SJCRH30 (cell line): Measurements from ENCODE around the gene LGR6. TPM values are rescaled to one million over a fixed set of nuclear protein-coding genes. Genes with fewer than 3 reads are reported as not detected.
A peak's percentile ranks its signal among the peaks of the same experiment; 100 is the strongest.
"Not testable (repeated sequence)": the region's sequence is repeated elsewhere in the genome, so short reads cannot be mapped to it uniquely, and the experiment has no call there.

Source experiments
- DNase-seq, 2 experiments: peaks; one replicate each; pipeline ENCODE4 v3.0.0-alpha.2; 2015 to 2020
- H3K27ac ChIP-seq: fragments of 250-450 bp; sonication (Bioruptor Pico); 2 replicates; pipeline ENCODE4 v1.5.1; 2020; ENCODE audit warnings: mild to moderate bottlenecking, moderate library complexity
- H3K27me3 ChIP-seq: fragments of 250-450 bp; sonication (Bioruptor Pico); 2 replicates; pipeline ENCODE4 v1.5.1; 2020; ENCODE audit warnings: mild to moderate bottlenecking, moderate library complexity
- H3K36me3 ChIP-seq: fragments of 250-450 bp; sonication (Bioruptor Pico); 2 replicates; pipeline ENCODE4 v1.5.1; 2020; ENCODE audit warnings: mild to moderate bottlenecking, moderate library complexity
- H3K4me1 ChIP-seq: fragments of 250-450 bp; sonication (Bioruptor Pico); 2 replicates; pipeline ENCODE4 v1.5.1; 2020; ENCODE audit warnings: mild to moderate bottlenecking, moderate library complexity
- H3K4me3 ChIP-seq: fragments of 250-450 bp; sonication (Bioruptor Pico); 2 replicates; pipeline ENCODE4 v1.5.1; 2020; ENCODE audit warnings: mild to moderate bottlenecking, moderate library complexity
- H3K9me3 ChIP-seq: fragments of 250-450 bp; sonication (Bioruptor Pico); replicated peaks from 2 replicates; pipeline ENCODE4 v1.5.1; 2020; ENCODE audit warnings: mild to moderate bottlenecking, moderate library complexity
- total RNA-seq: library from RNA; depleted of rRNA; stranded (reverse); fragments of >200 nt; shearing (Covaris generic); gene quantifications from 2 replicates; pipeline ENCODE4 v1.2.3, GENCODE V29; 2014

Gene LGR6
- total RNA-seq, 1 experiment from 2014 or later: not detected

DNA sequence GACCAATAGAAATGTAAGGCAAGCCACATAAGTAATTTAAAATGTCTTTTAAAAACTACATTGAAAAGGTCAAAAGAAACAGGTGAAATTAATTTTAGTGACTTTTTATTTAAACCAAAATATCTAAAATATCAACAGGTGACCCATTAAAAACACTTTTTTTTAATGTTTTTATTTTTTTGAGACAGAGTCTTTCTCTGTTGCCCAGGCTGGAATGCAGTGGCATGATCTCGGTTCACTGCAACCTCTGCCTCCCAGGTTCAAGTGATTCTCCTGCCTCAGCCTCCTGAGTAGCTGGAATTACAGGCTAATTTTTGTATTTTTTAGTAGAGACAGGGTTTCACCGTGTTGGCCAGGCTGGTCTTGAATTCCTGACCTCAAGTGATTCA is 12.9 kb upstream of the LGR6 start:
- peaks cover 37% of the 10 kb centered on the region; the same call in 1 of the 2 replicates for H3K27me3 ChIP-seq
- not testable (repeated sequence) for H3K4me3 ChIP-seq, DNase-seq, H3K4me1 ChIP-seq, H3K9me3 ChIP-seq, H3K27ac ChIP-seq, H3K36me3 ChIP-seq

DNA sequence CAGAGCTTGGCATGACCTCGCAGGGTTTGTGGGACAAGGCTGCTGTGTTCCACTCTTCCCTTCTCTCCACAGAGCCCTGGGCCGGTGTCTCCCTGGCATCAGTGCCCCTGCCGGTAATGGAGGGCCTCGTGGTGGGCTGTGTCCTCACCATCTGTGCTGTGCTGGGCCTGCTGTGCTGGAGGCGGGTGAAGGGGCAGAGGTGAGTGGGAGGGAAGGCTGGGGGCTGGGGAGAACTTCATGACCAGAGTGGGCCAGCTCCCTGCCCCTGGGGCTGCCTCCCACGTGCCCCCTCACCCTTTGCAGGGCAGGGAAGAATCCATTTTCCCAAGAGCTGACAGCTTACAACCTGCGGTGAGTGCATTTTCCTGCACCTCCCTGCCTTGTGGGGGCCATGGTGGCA is 12.0 kb upstream of the LGR6 start:
- no peak overlapping the region for H3K27ac ChIP-seq
- H3K27me3 ChIP-seq: peaks cover 37% of the 10 kb centered on the region; the same call in 1 of the 2 replicates
- no peaks in the 10 kb centered on the region for H3K4me1 ChIP-seq
- H3K9me3 ChIP-seq: no peaks in the 10 kb centered on the region
- no peak for DNase-seq
- H3K36me3 ChIP-seq: no peaks in the 10 kb centered on the region
- H3K4me3 ChIP-seq: no peak overlapping the region

DNA sequence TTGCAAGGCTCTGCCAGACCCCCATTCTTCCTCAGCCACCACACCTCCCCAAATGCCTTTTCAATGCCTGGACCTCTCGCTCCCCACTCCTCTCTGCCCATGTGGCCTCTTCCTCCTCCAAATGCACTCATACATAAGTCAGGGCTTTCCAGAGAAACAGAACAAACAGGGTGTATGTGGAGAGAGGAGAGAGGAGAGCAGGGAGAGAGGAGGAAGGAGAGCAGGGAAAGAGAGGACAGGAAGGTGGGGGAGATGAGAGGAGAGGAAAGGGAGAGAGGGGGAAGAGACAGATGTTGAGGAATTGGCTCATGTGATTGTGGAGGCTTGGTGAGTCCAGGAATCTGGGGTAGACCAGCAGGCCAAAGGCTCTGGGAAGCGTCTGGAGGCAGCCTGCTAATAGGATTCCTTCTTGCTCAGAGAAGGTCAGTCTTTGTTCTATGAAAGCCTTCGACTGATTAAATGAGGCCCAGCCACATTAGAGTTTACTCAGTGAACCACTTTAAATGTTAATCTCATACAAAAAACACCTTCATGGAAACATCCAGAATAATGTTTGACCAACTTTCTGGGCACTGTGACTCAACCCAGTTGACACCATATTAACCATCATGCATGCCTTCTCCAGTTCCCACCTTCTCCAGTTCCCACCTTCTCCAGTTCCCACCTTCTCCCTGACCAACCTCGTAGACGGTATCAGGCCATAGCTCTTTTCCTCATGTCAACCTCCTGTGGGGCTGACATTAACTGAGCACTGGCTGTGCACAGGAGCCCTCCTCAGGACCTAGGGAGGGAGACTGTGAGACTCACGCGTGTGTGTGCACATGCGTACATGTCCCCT is 11.3 kb upstream of the LGR6 start:
- no peaks in the 10 kb centered on the region for H3K36me3 ChIP-seq
- no peak overlapping the region for H3K4me3 ChIP-seq
- no peak overlapping the region for H3K27ac ChIP-seq
- peaks cover 34% of the 10 kb centered on the region; the same call in 1 of the 2 replicates for H3K27me3 ChIP-seq
- no peaks in the 10 kb centered on the region for H3K9me3 ChIP-seq
- no peaks in the 10 kb centered on the region for H3K4me1 ChIP-seq
- DNase-seq: no peak

DNA sequence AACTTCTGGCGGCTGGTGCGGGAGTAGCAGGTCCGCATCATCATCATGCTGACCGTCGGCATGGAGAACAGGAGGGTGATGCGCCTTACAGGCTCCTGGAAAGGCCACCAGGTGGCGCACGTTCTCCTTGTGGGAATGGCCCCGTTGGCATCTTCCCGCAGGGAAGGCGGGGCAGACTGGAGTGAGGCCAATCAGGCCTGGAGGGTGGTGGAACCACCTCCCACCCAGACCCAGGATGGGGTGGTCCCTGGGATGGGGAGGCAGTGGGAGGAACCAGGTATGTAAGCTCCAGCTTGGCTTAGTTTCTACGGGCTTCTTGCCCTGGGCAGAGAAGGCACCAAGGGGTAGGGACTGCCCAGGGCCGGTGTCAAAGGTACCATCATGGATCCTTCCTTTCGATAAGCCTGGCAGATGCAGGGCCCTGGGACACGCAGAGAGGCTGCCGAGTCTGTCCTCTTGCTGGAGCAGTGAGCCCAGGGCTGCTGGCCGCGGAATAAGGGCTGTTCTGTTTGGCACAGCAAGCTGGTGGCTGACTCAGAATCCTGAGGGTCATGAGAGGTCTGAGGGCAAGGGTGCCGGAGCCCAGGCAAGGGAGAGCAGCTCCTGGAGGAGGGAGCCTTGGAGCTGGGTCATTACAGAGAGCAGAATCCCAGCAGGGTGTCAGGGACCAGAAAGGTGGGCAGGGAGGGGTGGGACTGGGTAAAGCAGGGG is 8.7 kb upstream of the LGR6 start:
- Histone ChIP-seq H3K36me3 (no peaks in the 10 kb centered on the region), H3K4me1 (no peaks in the 10 kb centered on the region), H3K9me3 (no peaks in the 10 kb centered on the region), H3K27me3 (peaks cover 22% of the 10 kb centered on the region; the same call in 1 of the 2 replicates), H3K4me3 (no peak overlapping the region), H3K27ac (no peak overlapping the region)
- peak; percentile 91 to 95 for DNase-seq

DNA sequence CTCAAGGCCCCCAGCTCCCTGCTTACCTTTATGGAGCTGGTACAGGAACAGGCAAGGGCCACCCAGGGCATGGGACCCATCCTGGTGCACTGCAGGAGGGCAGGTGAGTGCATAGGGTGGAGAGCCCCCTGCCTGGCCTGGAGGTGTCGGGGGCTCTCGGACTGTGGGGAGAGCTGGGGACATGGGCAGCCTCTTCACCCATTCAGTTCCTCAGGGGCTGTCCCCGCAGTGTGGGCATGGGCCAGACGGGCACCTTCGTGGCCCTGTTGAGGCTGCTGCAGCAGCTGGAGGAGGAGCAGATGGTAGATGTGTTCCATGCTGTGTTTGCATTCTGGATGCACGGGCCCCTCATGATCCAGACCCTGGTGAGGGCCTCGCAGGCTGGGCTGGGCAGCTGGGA is 7.3 kb upstream of the LGR6 start:
- peaks cover 10% of the 10 kb centered on the region; the same call in 1 of the 2 replicates for H3K27me3 ChIP-seq

DNA sequence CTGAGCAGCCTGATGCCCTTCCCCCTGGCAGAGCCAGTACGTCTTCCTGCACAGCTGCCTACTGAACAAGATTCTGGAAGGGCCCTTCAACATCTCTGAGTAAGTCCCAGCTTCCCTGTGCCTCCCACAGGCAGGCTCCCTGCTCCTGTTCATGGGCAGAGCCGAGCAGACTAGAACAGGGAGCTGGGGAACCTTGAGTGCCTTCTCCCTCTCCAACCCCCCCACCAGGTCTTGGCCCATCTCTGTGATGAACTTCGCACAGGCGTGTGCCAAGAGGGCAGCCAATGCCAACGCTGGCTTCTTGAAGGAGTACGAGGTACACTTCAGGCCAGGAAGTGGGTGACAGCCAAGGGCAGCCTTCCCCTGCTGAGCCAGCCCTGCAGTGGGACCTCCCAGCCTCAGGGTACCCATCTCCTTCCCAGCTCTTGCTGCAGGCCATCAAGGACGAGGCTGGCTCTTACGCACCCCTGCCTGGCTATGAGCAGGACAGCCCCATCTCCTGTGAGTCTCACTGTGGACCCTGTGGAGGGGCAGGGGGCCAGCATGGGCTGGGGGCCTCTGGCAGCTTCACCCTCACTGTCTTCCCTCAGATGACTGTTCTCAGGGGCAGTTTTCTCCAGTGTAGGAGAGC is 6.4 kb upstream of the LGR6 start:
- Histone ChIP-seq H3K27me3 (peaks cover 7% of the 10 kb centered on the region; the same call in 1 of the 2 replicates), H3K9me3 (no peaks in the 10 kb centered on the region), H3K27ac (no peak overlapping the region), H3K36me3 (no peaks in the 10 kb centered on the region), H3K4me3 (no peak overlapping the region), H3K4me1 (no peaks in the 10 kb centered on the region)
- DNase-seq: no peak

More for the DNA sequence above, 7.3 kb upstream of the LGR6 start:
- H3K27ac ChIP-seq: no peak overlapping the region
- no peaks in the 10 kb centered on the region for H3K4me1 ChIP-seq
- no peaks in the 10 kb centered on the region for H3K36me3 ChIP-seq
- H3K9me3 ChIP-seq: no peaks in the 10 kb centered on the region
- H3K4me3 ChIP-seq: no peak overlapping the region
- DNase-seq: no peak

DNA sequence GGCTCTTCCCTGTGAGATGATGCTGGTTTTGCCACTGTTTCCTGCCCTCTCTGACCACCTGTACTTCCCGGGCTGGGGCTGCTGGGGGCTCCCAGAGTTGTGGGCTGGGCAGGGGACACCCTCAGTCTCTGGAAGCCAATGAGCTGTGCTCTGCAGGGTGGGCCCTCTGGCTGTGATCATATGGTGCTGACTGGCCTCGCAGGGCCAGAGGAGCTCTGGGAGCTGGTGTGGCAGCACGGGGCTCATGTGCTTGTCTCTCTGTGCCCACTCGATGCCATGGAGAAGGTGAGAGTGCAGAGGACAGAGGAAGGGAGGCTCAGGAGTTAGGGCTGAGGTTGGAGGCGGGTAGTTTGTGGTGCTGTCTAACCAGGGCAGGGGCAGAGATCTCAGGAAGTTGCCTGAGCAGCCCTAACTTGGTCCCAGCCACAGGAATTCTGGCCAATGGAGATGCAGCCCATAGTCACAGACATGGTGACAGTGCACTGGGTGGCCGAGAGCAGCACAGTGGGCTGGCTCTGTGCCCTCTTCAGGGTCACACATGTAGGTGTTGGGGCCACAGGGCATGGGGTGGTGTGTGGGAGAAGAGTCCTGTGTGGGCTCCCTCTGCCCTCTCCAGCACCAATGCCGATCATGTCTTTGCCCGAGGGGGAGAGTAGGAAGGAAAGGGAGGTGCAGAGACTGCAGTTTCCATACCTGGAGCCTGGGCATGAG is 5.7 kb upstream of the LGR6 start:
- H3K4me1 ChIP-seq: no peaks in the 10 kb centered on the region

DNA sequence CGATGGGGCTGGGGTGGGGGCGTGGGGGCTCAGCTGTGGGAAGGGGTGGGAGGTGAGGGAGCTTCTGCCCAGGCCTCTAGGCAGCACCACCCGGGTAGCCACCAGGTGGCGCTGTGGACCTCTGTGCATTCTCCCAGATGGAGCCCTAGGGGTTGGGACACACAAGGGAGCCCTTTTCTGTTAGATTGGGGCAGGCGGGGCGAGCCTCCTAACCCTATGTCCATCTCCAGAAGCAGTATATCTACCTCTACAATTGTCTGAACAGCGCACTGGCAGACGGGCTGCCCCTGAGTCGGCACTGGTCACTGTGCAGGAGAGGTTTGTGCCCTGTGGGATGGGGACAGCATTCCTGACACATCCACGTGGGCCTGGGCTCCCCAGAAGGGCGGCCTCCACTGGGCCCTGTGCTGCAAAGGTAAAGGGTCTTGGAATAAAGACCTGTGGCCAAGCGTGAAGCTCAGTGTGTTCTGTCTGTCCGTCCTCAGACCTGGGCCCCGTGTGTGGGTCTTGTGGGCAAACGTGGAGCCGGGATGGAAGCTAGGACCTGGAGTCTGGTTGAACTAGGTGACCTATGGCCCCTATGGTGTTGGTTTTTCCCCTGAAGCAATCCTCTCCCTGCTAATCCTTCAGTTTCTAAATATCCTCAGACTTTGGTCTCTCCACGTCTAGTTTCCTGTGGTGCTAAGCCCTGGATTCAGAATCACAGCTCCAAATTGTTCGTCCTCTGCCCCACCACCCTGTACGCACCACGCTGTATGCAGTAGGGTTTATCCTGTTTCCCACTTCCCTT is 4.4 kb upstream of the LGR6 start:
- peak; percentile 74 to 85 for DNase-seq
- Histone ChIP-seq H3K27me3 (peaks cover 4% of the 10 kb centered on the region), H3K27ac (no peak overlapping the region), H3K4me1 (no peaks in the 10 kb centered on the region), H3K9me3 (no peaks in the 10 kb centered on the region), H3K36me3 (no peaks in the 10 kb centered on the region), H3K4me3 (no peak overlapping the region)

More for the DNA sequence above, 5.7 kb upstream of the LGR6 start:
- Histone ChIP-seq H3K27ac (no peak overlapping the region), H3K27me3 (0 out of 2 replicates have a peak, but pooled peaks cover 1% of the 10 kb centered on the region), H3K4me3 (no peak overlapping the region), H3K9me3 (no peaks in the 10 kb centered on the region), H3K36me3 (no peaks in the 10 kb centered on the region)
- DNase-seq: no peak

DNA sequence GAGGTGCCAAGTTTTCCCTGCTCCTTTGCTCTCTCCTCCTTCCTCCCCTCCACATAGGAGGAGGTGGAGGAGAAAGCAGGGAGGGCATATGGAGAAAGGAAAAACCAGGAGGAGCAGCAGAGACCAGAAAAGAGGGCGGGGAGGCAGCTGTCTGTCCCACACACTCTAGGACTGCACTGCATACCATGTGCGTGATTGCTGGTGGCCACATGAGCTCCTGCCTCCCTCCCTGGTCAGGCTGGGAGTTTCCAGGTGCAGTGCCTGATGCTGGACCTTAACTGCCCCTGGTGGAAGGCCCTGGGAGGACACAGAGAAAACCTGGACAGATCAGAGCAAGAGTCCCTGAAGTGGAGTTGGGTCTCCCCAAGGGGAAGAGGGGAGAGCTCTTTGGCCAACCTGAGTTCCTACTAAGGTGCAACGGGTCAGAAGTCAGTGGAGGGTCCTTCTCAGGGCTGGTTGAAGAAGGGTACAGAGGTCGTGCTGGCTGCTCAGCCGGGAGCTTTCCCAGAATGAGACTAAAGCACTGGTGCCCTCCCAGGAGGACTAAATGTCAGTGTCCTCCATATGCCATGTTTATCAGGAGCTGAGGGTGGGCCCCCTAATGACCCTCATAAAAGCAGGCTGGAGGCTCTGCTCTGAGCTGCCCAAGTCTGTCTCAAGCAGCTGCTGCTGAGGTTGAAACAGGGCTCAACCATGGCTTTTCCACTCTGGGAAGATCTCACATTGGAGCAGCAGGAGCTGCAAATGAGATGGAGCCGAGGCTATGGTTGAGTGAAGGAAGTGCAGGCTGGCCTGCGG is 3.5 kb upstream of the LGR6 start:
- H3K4me3 ChIP-seq: no peak overlapping the region
- peaks cover 4% of the 10 kb centered on the region for H3K27me3 ChIP-seq
- DNase-seq: no peak
- no peak overlapping the region for H3K27ac ChIP-seq
- H3K4me1 ChIP-seq: no peaks in the 10 kb centered on the region
- no peaks in the 10 kb centered on the region for H3K36me3 ChIP-seq
- no peaks in the 10 kb centered on the region for H3K9me3 ChIP-seq

DNA sequence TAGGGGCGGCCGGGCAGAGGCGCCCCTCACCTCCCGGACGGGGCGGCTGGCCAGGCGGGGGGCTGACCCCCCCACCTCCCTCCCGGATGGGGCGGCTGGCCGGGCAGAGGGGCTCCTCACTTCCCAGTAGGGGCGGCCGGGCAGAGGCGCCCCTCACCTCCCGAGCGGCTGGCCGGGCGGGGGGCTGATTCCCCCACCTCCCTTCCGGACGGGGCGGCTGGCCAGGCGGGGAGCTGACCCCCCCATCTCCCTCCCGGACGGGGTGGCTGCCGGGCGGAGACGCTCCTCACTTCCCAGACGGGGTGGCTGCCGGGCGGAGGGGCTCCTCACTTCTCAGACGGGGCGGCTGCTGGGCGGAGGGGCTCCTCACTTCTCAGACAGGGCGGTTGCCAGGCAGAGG is 2.2 kb upstream of the LGR6 start:
- H3K9me3 ChIP-seq, H3K4me1 ChIP-seq, H3K36me3 ChIP-seq, H3K27me3 ChIP-seq, H3K4me3 ChIP-seq, H3K27ac ChIP-seq, DNase-seq: not testable (repeated sequence)

DNA sequence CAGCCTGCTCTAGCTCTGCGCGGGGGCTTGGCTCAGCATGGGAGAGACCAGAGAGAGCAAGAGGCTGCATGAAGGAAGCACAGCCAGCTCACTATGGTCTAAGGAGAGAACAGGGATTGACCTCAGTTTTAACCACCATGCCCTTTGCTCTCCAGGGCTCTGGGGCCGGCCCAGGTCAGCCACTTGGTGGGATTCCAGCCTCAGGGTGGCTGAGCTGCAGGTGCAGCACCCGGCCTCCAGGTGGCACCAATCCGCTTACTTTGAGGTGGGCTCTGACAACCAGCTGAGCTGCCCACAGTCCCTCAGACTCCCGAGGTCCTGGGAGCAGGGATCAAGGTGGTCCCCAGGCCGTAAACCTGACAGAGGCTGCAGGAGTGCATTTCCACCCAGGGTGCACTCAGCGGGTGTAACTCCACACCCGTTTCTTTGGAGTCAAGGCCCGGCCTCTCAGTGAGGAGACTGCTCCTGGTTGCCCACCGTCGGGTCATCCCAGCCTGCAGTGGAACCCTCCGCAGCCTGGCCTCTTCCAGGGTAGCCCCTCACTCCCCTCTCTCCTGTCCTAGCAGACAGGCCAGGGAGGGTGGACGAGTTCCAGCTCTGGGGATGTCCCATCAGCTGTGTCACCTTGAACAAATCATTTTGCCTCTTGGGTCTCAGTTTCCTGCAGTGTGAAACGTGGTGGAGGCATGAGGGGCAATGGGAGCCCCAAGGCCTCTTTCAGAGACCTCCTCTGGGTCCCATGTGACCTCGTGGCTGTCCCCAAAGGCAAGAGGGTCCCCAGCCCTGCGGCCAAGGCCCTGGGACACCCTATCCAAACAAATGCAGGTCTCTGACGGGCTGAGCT is 607 bp upstream of the LGR6 start:
- Histone ChIP-seq H3K4me3 (no peak overlapping the region), H3K9me3 (no peaks in the 10 kb centered on the region), H3K4me1 (no peaks in the 10 kb centered on the region), H3K27me3 (peaks cover 4% of the 10 kb centered on the region), H3K36me3 (no peaks in the 10 kb centered on the region), H3K27ac (no peak overlapping the region)
- peak; percentile 67 to 78 for DNase-seq

DNA sequence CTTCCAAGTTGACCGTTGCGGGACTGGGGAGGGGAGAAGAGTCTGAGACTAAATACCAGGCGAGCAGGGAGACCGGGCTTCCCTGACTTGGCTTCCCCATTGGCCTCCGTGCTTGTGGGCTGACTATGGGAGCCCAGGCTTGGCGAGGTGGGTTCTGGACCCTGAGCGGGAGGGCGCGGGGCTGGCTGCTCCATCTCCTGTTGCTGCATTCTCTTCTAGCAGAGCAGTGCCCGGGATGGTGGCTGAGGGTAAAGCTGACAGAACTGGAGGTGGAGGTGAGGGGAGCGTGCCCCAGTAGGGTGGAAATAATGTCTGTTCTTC is 689 bp downstream of the LGR6 start:
- DNase-seq: no peak
- peaks cover 7% of the 10 kb centered on the region for H3K27me3 ChIP-seq
- no peaks in the 10 kb centered on the region for H3K36me3 ChIP-seq
- H3K4me3 ChIP-seq: no peak overlapping the region
- H3K27ac ChIP-seq: no peak overlapping the region
- H3K9me3 ChIP-seq: no peaks in the 10 kb centered on the region
- H3K4me1 ChIP-seq: no peaks in the 10 kb centered on the region
